ENCODE results near the gene VAMP5. TPM values are rescaled to one million over a fixed set of nuclear protein-coding genes. Genes with fewer than 3 reads are reported as not detected.

VAMP5 gene
- total RNA-seq, 1 experiment from 2014 or later: 0.59 TPM

- no peak overlapping the region for H3K23ac ChIP-seq (ENCODE audit: insufficient read length, low read depth, low read length)
- no peak overlapping the region for H4K8ac ChIP-seq (replicated peaks; ENCODE audit: insufficient read length, low read depth, low read length)
- no peak overlapping the region for H2BK15ac ChIP-seq (ENCODE audit: low read depth, low read length)
- no CpG with 5 or more reads among the region's 17 CpGs for WGBS (ENCODE audit: extremely low coverage, insufficient read length, low lambda C conversion rate)
- H3K14ac ChIP-seq (ENCODE audit: insufficient read depth, low read length): no peak overlapping the region
- H2AFZ ChIP-seq (ENCODE audit: low read length): no peak overlapping the region
- H2AK5ac ChIP-seq (ENCODE audit: insufficient read length, low read length): no peak overlapping the region
- no peak overlapping the region for H2BK5ac ChIP-seq (ENCODE audit: insufficient read length, low read length)
- no peak overlapping the region for H3K4me3 Mint-ChIP-seq
- H2BK12ac ChIP-seq (ENCODE audit: insufficient read length, low read depth, low read length): no peak overlapping the region
- no peak overlapping the region for H4K5ac ChIP-seq (ENCODE audit: insufficient read length, low read depth, low read length)
- no peak overlapping the region for H3K4ac ChIP-seq (ENCODE audit: low read depth, low read length)
- H3K27ac ChIP-seq (ENCODE audit: insufficient read length, low read depth, low read length): no peak overlapping the region
- H3K56ac ChIP-seq (ENCODE audit: insufficient read length, low read depth, low read length): no peak overlapping the region
- H3K18ac ChIP-seq (ENCODE audit: insufficient read length, low read depth, low read length): no peak overlapping the region
- H3K9me3 ChIP-seq (ENCODE audit: control insufficient read depth, low read depth, low read length): no peaks in the 10 kb centered on the region
- no peak overlapping the region for H3K4me2 ChIP-seq (ENCODE audit: insufficient read depth, insufficient read length, low read length)
- H3K27me3 Mint-ChIP-seq (ENCODE audit: low read depth): no peaks in the 10 kb centered on the region; the same call in 1 of the 2 replicates
- no peak overlapping the region for H2BK120ac ChIP-seq (ENCODE audit: low read depth, low read length, poor library complexity, severe bottlenecking)
- H4K91ac ChIP-seq (ENCODE audit: insufficient read length, low read depth, low read length): no peak overlapping the region
- peaks cover 0 to 24% (median 21%) of the 10 kb centered on the region in 3 experiments; a peak in 5 of 7 replicates for H3K36me3 Mint-ChIP-seq (ENCODE audit: insufficient read depth in 1 of 3, low read depth in 3 of 3)
- peaks cover 20 to 25% of the 10 kb centered on the region in 2 experiments for H3K4me1 Mint-ChIP-seq
- TF ChIP-seq CTCF (conservative IDR thresholded peaks at IDR 0.05): no peak
- H3K79me2 ChIP-seq (ENCODE audit: insufficient read depth, low read length): no peaks in the 10 kb centered on the region
- H4K20me1 ChIP-seq (ENCODE audit: control insufficient read depth, insufficient read depth, insufficient read length): no peaks in the 10 kb centered on the region
- H3K27ac Mint-ChIP-seq: peak overlapping the region in 1 of 3 experiments; percentile 67; a peak in 1 of 7 replicates
- H3K27me3 ChIP-seq (ENCODE audit: insufficient read depth, low read length): no peaks in the 10 kb centered on the region
- H3K4me1 ChIP-seq (ENCODE audit: insufficient read depth, low read length): peaks cover 3% of the 10 kb centered on the region; the same call in 1 of the 2 replicates
- no peak for DNase-seq
- H3K79me1 ChIP-seq (ENCODE audit: insufficient read depth, low read depth, low read length, poor library complexity, severe bottlenecking): no peaks in the 10 kb centered on the region
- H3K23me2 ChIP-seq (ENCODE audit: insufficient read length, low read depth, low read length, poor library complexity, severe bottlenecking): peaks cover 14% of the 10 kb centered on the region
- H3K9ac ChIP-seq (ENCODE audit: extremely low read depth, insufficient read length, low read length): no peak overlapping the region
- H3K9me3 Mint-ChIP-seq: no peaks in the 10 kb centered on the region
- no peak overlapping the region for H3T11ph ChIP-seq (ENCODE audit: low read length)
- H2BK20ac ChIP-seq (ENCODE audit: low read depth, low read length, poor library complexity, severe bottlenecking): no peak overlapping the region
Observed at GRCh38 chr2:85599468-85600234, 15.4 kb downstream of the VAMP5 start.

Data from H9 (cell line).